GM18861 (cell line): ENCODE measurements around the gene RTN4R.

ENCODE experiments used
- ATAC-seq: cut with Tn5 transposase; IDR thresholded peaks from one replicate; pipeline ENCODE4 v1.9.1; 2021; ENCODE audit not compliant: unreplicated experiment

RTN4R gene

DNA sequence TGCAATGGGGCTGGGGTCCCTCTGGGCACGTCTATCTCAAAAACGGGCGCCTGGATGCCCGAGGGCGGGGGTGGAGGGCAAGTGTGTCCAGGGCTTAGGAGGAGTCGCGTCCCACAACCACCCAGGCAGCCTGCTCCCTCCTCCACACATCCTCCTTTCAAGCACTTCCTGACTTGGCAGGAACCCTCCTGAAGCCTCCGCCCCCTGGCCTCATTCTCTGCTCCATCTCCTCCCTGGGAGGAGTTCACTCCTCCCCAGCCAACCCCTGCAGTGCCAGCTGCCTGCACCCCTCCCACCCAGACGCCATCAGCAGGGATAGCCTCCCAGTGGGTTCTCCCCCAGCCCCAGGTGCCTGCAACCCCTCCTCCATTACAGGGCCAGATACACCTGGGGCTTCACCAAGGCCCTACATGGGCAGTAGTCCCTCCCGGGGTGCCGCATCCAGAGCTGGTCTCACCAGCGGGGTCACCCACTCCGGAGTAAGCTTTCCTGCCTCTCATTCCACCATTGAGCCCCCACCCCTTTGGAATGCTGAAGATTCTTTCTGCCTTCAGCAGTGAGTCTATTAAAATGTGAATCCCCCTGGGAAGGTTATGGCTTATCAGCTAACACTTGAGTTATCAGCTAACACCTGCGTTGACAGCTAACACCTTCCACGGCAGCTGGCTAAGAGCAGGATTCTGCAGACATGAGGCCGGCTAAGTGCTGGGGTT is 24.4 kb downstream of the RTN4R start:
- no peak for ATAC-seq

DNA sequence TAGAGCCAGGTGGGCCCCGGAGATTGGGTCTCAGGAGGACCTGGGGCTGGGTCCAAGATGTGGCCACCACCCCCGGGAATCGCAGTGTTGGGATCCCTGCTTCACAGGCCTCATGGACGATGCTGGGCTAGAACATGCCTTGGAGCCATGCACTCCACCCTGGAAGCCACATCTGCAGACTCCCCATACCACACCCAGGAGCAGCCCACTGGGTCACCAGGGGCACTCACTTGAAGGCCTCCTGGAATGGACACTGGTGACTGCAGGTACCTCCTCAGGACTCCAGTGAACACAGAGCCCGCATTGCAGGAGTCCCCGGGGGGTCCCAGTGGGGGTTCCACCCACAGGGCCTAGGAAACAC is 25.0 kb downstream of the RTN4R start:
- ATAC-seq, result no peak

DNA sequence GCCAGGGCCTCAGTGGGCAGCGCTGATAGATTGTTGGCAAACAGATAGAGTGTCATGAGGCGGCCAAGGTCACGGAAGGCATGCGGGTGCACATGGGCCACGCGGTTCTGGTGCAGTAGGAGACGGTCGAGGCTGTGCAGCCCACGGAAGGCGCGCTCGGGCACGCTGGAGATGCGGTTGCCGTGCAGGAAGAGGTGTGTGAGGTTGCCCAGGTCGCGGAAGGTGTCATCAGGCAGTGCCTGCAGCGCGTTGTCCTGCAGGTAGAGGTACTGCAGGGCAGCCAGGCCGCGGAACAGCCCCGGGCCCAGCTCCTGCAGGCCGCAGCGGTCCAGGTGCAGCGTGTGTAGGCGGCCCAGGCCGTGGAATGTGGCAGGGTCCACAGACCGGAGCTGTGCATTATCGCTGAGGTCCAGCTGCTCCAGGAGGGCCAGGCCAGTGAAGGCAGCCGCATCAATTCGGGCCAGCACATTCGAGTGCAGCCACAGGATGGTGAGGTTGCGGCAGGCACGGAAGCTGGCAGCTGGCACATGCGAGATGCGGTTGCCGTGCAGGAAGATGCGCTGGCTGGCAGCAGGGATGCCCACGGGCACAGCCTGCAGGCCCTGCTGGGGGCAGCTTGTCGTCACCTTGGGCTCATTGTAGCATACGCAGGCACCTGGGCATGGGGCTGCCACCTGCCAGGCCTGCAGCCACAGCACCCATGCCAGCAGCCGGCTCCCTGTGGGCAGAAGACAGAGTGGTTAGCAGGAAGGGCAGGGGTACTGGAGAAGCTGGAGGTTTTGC is 25.5 kb downstream of the RTN4R start:
- ATAC-seq, result no peak

DNA sequence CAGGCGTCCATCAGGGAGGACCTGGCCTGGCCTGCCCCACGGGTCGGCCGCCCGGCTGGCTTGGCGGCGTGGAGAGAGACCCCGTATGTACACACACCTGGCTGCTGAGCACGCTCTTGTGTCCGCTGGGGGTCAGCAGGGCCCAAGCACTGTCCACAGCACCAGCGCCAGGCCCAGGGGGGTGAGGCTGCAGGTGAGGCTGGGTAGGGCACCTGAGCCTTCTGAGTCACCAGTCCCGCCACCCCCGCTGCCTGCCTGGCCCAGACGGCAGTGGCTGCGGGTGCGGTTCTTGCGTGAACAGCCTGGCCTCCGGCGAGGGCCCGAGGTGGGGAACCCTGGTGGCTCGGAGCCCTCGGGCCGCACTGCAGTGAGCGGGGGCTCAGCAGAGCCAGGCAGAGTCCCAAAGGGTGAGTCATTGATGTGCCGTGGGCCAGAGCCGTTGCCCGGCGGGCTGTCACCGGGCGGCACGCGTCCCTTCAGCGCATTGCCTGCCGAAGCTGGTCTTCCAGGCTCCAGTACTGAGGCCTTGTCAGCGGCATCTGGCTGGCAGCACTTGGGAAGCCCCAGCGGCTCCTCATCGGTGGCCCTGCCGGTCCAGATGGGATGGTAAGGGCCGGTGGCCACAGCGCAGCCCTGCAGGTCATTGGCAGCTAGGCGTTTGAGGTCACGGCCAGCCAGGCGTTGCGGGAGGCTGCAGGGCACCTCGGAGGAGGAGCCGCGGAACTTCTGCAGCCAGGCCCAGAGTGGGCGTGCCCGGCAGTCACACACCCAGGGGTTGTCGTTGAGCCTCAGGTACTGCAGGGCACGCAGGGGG is 26.3 kb downstream of the RTN4R start:
- ATAC-seq, result no peak

DNA sequence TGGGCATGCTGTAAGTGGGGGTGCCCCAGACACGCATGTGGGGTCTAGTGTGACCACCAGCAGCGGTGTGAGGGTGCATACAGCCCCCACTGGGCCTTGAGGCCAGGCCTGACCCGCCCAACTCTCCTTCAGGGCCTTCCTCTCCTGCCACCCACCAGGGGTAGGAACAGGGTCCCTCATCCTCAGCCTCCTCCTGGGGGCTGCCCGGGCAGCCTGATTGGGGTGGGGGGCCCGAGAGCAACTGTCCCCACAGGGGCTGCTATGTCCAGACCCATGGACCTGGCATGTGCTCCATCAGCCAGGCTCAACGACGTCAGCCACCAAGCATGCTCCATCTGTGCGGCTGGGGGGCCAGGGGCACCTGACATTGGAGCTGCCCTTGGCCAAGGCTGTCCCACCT is 27.2 kb downstream of the RTN4R start:
- ATAC-seq, result no peak

DNA sequence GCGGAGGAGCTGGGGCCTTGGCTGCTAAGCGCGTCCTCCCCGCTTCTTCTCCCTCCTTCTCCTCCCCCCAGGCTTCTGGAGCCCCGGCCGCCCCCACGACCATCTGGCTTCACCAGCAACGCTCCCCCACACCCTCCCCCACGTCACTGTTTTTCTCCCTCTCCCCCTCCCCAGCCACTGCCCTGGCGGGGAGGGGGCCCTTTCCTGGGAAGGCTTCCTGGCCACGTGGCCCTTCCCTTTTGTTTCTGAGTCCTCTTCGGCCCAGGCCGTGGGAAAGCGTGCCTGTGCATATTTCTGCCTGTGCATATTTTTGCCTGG is 27.7 kb downstream of the RTN4R start:
- no peak for ATAC-seq

DNA sequence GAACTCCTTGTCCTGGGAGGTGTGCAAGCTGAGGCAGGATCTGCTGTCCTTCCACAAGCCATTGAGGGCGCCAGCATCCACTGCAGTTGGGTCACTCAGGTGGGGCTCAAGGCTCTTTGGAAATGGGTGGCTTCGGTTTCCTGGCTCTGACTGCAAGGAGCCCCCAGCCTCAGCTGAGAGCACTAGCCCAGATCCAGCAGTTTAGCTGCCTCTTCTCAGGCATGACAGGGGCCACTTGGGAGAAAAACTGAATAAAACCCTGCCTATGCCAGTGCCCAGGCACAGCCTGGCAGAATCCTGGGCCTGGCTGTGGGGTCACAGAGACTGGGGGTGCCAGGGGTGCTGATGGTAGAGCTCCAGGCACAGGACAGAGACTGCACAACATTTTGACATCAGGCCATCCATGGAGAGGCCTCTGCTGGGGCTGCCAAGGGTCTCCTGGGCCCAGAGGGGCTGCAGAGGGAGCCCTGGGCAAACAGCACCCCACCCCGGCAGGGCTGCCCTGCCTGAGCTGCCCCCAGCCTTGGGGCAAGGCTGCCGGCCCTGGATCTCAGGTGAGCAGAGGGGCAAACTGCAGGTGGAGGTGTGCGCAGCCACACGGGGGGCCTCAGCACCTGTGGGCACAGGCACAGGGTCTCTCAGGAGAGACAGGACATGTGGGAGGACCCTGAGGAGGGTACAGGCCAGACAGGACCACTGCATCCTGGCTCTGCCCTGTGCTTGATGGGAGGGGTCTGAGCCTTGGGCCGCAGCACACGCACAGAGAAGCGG is 28.3 kb downstream of the RTN4R start:
- no peak for ATAC-seq

DNA sequence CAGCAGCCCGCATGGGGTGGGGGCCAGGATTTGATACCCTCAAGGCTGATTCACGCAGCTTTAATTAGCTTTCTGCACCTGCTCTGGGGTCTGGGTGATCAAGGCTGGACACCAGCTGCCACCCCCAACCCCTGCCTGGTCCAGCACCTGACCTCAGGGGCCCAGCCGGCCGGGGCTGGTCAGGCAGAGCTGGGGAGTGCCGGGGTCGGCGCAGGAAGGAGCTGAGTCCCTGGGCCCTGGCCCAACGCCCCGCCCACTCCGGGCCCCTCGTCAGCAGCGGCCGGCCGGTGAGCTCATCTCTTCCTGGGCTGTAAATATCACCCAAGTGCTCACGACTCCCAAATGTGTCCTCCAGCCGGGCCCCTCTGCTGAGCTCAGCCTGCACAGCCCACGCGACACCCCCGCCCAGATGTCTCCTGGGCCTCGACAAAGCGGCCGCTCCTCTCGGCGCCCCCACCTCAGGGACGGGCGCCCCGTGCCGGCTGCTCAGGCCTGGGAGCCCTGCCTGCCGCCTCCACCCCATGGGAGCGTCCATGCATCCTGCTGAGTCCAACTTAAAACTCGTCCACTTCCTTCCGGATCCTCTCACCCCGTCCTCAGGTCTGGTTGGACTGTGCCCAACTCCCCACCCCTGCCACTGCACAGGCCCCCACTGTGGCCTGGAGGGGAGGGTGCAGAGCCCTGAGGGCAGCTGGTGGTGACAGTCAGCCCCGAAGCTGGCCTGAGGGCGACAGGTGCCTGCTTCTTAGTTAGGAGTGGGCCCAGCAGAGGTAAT is 29.0 kb downstream of the RTN4R start:
- no peak for ATAC-seq

DNA sequence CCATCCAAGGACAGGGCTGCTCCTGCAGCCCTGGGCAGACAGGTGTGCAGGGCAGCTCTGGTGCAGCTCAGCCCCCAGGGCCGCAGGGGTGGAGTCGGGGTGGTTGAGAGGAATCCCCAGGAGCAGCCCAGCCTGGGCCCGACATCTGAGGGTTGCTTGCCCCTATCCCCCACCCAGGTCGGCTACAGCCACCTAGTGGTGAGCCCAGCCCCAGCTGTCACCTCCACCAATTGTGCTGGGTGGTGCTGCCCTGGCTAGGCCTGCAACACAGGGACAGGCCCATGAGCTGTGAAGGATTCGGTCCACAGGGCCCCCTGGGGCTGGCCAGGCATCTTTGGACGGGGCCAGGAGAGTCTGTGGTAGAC is 29.6 kb downstream of the RTN4R start:
- ATAC-seq, result no peak

DNA sequence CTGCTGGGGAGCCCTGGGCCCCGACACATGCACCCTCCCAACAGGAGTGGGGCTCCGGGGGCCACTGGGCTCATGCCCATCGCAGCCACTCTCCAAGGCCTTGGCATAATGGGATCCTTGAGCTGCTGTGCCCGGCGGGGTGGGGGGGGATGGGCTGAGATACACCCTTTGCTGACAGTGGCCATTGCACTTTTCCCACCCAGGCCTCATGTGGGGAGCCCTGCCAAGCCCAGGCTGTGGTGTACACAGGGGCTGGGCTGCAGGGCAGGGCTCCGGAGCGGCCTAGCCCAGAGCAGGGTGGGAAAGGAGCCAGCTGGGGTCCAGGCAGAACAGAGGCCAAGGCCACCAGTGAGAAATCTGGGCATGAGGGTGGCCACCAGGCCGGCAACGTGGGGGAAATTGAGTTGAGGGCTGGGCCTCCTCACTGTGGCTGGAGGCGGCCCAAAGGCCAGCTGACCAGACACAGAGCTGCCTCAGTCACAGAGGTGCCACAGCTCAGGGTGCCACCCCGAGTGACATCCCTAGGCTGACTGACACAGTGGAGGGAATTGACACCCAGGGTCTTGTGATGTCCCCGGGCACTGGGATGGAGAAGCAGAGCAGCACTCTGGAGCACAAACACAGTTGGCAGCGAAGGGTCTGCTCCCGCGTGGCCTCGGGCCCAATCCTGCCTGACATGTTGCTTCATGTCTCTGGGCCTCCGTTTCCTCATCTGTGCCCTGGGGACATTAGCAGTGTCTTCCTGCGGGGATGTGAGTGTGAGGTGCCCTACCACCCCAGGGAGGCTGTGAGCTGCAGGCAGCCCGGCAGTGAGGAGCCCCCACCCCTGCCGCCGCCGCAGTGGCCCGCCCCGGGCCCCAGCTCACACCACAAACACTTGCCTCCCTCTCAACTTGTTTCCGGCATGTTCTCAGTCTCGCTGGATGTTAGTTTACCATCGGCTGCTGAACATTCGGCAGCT is 30.4 kb downstream of the RTN4R start:
- no peak for ATAC-seq

DNA sequence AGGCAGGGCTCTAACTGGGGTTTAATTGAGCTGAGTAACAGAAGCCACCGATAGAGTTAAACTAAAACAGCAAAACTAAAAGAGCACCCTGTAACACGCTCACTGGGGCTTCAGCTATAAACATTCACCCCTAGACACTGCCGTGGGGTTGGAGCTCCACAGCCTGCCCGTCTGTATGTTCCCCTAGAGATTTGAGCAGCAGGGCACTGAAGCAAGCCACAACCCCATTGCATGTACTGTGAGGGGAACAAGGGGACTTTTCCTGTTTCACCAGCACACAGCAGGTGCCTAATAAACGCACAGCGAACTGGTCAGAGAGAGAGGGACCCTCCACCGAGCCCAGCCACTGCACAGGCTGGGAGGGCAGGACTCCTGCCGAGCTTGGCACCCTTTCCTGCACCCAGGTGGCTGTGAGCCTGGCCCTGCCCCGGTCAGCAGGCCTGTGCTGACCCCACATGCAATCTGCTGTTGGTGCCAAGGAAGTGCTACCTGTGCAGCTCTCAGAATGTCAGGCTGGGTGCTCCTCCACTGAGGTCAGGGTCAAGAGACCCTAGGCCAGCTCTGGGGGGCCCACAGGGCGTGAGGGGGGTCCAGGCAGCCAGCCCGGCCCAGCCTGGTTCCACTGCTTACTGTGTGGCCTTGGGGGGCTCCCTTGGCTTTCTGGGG is 31.9 kb downstream of the RTN4R start:
- ATAC-seq, result no peak

DNA sequence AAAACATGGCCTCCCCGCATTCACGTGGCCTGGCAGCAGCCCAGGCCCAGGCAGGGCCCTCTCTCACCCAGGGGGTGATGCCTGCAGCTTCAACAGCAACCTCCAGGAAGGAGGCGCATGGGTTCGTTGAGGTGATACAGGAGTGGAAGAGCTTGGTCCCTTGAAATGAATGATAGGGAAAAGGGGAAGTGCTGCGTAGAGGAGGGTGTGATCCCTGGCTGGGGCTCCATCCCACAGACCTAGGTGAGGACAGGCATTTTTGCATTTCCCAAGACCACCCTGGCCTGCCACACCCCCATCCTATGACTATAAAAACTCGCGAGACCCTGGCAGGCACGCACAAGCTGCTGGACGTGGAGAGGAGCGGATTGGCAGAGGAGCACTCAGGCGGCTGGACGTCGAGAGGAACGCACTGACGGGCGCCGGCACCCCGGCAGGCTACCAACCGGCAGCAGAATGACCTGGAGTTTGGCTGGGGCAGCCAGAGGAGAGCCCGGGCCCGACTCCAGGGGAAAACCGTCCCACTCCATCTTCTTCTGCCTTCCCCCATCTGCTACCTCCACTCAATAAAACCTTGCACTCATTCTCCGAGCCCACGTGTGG is 32.6 kb downstream of the RTN4R start:
- no peak for ATAC-seq

DNA sequence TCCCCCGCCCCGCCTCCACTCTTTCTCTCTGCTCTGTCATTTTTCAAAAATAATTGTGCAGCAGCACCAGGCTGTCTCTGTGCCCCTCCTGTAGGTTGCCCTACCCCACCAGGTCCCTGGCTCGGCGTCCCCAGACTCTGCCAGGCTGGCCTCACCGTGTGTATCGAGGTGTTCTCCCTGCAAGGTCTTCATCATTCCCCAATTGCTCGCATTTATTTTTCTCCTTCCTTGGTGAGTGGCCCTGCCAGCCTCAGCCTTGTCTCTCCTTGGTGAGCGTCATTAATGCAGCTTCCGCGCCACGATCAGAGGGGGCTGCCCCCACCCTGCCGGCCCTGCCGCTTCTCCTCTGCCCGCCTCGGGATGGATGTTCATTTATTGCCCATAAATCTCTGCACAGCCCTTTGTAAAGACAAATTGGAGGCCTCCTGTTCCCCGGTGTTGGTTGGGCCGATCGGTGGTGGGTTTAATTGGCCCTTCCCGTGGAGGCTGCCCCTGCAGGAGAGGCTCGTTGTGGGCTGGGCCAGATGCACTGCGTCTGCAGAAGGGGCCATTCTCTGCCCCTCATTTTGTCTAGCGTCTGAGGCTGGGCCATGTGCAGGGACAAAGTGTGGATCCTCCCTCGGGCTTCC is 33.2 kb downstream of the RTN4R start:
- no peak for ATAC-seq

DNA sequence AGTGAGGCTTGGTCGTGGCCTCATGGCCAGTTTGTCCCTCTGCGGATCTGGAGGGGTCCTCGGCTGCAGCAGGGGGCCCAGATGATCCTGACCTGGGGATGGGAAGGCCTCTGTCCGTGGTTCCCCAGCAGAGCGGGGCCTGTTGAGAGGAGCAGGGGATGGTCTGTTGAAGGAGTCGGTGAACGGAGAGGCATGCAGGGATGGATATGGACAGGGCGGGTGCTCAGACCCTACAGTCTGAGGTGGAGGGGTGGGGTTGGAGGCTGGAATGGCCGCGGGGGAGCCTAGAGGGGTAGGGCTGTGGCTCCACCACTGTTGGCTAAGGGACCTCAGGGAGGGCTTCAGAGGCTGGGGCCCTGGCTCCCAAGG is 33.8 kb downstream of the RTN4R start:
- ATAC-seq, result no peak

DNA sequence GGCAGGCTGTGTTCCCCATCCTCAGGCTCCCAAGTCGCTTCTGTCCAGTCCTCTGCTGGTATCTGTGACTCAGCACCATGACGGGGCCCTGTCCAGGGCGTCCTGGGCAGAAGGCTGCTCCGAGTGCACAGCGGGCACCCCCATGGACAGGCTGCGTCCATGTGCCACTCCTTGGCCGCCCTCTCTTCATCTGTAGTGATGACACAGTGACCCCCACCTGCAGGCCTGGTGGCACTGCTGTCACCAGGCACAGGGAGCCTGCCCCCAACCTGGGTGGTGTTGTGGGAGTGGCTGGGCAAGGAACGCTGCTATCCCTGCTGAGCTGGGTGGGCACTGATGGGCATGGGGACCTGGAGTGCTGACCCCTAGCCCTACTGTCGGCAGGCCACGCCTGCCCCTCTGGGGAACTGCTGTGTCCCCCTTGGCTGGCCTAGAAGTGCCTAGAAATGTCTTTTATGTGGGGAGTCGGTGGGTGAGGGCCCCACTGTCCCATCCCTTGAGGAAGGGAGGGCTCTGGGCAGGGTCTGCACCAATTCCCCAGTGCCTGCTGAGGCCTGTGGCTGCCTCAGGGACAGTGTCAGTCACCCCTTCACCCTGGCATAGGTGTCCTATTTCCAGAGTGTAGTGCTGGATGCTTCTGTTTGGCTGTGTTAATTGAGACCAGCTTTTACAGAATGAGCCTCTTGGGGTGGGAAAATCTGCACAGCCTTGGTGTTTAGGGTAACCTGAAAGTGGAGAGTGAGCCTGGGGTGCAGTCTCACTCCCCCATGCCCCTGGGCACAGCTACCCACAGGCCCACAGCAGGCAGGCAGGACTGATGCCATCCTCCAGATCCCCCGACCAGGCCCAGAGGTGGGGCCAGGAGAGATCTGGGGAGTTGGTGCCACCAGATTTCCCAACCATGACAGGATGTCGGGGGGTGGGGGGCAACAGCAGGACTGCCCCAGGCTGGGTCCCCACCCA is 34.5 kb downstream of the RTN4R start:
- no peak for ATAC-seq

DNA sequence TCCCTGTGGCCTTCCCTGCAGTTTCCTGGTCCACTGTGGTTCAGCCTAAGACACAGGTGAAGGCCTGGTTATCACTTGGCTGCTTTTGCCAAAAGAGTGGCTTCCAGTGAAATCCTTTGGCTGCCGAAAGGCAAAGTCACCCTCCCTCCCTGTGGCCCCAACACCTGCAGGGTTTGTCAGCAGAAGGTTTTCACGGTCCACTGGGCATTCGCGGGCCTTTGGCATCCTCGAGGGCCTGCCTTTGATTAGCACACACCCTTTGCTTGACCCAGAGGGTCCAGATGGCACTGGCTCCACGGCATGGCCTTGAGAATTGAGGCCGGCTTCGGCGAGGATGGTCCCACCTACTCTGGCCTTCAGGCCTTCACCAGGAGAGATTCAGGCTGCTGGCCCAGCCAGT is 35.3 kb downstream of the RTN4R start:
- ATAC-seq, result no peak

DNA sequence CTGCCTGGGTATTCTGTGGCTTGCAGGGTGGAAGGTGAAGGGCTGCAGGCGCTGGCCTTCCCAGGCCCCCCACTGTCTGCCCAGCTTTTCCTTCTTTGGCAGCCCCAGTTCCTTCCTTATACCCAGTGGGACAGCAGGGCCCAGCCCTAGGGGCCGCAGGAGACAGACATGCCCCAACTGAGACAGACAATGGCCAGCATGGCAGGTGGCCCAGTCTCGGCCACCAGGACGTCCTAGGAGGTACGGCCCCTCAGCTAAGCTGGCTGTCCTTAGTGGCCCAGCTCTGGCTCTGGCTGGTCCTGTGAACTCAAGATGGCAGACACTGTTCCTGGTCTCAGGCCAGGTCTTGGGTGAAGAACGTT is 35.9 kb downstream of the RTN4R start:
- no peak for ATAC-seq
